ENCODE results near the gene NQO1. TPM values are rescaled to one million over a fixed set of nuclear protein-coding genes. Genes with fewer than 3 reads are reported as not detected.

Gene NQO1
- total and polyA plus RNA-seq, 10 donors = 9.2 to 70.6 (median 20.6) TPM

- no peaks in the 10 kb centered on the region for H3K9me3 ChIP-seq
- no peaks in the 10 kb centered on the region for H3K27me3 ChIP-seq (replicated peaks in 1 of 7)
- peaks cover 0 to 86% (median 8%) of the 10 kb centered on the region in 6 donors for H3K36me3 ChIP-seq
- 89 to 98% (median 93%) methylated on average over 9 of the region's 9 CpGs for WGBS, 5 donors
- no peak for DNase-seq
- H3K4me1 ChIP-seq = peaks cover 0 to 4% (median 0%) of the 10 kb centered on the region in 6 donors
- no peak overlapping the region for H3K27ac ChIP-seq
- TF ChIP-seq CTCF (IDR thresholded peaks at IDR 0.05 in 8 of 11, conservative IDR thresholded peaks at IDR 0.05 in 3 of 11) (no peak), POLR2A (IDR thresholded peaks at IDR 0.05) (no peak), POLR2AphosphoS5 (IDR thresholded peaks at IDR 0.05) (no peak)
- no peak overlapping the region for H3K4me3 ChIP-seq
- intact Hi-C loops (cut with DNase I; ENCODE audit: low total_unique reads) = no loop called here
Measured at GRCh38 chr16:69712914-69713581, 13.3 kb downstream of the NQO1 start.

- 86 to 94% (median 92%) methylated on average over 4 of the region's 4 CpGs for WGBS, 5 donors
- Histone ChIP-seq H3K9me3 (no peaks in the 10 kb centered on the region), H3K4me3 (no peak overlapping the region), H3K27ac (no peak overlapping the region), H3K36me3 (peaks cover 0 to 86% (median 6%) of the 10 kb centered on the region in 6 donors), H3K27me3 (replicated peaks in 1 of 7) (no peaks in the 10 kb centered on the region), H3K4me1 (peaks cover 0 to 4% (median 0%) of the 10 kb centered on the region in 6 donors)
- DNase-seq = no peak
- intact Hi-C loops (cut with DNase I; ENCODE audit: low total_unique reads) = no loop called here
- TF ChIP-seq CTCF (IDR thresholded peaks at IDR 0.05 in 8 of 11, conservative IDR thresholded peaks at IDR 0.05 in 3 of 11) (no peak), POLR2AphosphoS5 (IDR thresholded peaks at IDR 0.05) (no peak), POLR2A (IDR thresholded peaks at IDR 0.05) (no peak)
Measured at GRCh38 chr16:69712277-69712676, 14.1 kb downstream of the NQO1 start.

- Histone ChIP-seq H3K4me1 (peaks cover 0 to 4% (median 0%) of the 10 kb centered on the region in 6 donors), H3K27me3 (replicated peaks in 1 of 7) (no peaks in the 10 kb centered on the region), H3K4me3 (no peak overlapping the region), H3K27ac (no peak overlapping the region), H3K36me3 (peaks cover 0 to 84% (median 6%) of the 10 kb centered on the region in 6 donors), H3K9me3 (no peaks in the 10 kb centered on the region)
- DNase-seq = no peak
- TF ChIP-seq CTCF (IDR thresholded peaks at IDR 0.05 in 8 of 11, conservative IDR thresholded peaks at IDR 0.05 in 3 of 11) (no peak), POLR2A (IDR thresholded peaks at IDR 0.05) (no peak), POLR2AphosphoS5 (IDR thresholded peaks at IDR 0.05) (no peak)
- intact Hi-C loops (cut with DNase I; ENCODE audit: low total_unique reads) = no loop called here
- 93 to 94% (median 93%) methylated on average over 12 of the region's 12 CpGs for WGBS, 5 donors
Measured at GRCh38 chr16:69711115-69711740, 15.1 kb downstream of the NQO1 start.

GRCh38 chr16:69709456-69710084, 16.8 kb downstream of the NQO1 start:
- TF ChIP-seq POLR2A (IDR thresholded peaks at IDR 0.05) (no peak), CTCF (IDR thresholded peaks at IDR 0.05 in 8 of 11, conservative IDR thresholded peaks at IDR 0.05 in 3 of 11) (peak; percentile 37 to 82 (median 73)), POLR2AphosphoS5 (IDR thresholded peaks at IDR 0.05) (no peak)
- Histone ChIP-seq H3K4me3 (no peak overlapping the region), H3K36me3 (peaks cover 0 to 83% (median 6%) of the 10 kb centered on the region in 6 donors), H3K27ac (peak overlapping the region in 3 of 8 donors; percentile 21 to 28 (median 22)), H3K27me3 (replicated peaks in 1 of 7) (no peaks in the 10 kb centered on the region), H3K4me1 (peaks cover 0 to 4% (median 0%) of the 10 kb centered on the region in 6 donors), H3K9me3 (no peaks in the 10 kb centered on the region)
- no peak for DNase-seq
- 46 to 61% (median 53%) methylated on average over 5 of the region's 5 CpGs for WGBS, 5 donors
- intact Hi-C loops (cut with DNase I; ENCODE audit: low total_unique reads) = loop anchor here (5.0 to 10.0 kb wide), 2 partner anchors 43 to 315 kb away; partner anchors contain the start of gene NOB1

Data from spleen (tissue), 11 donors.